ENCODE measurements around the gene ZNF462.

DNA sequence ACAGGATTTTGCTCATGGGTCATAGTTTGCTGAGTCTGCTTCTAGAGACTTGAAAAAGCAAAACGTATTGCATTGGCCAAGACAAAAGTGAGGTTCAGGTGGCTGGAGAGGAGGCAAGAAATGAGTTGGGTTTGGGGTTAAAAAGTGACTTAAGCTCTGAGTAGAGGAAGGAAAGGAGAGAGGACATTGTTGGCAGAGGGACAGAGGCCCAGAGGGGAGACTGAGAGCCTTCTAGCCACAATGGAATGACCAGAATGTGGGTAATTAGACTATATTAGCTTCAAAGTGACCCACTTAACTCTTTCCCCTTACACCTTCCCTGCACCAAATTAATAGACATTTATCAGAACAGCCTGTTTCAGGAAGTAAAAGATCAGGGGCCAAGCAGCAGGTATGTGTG, 188.4 kb downstream of the ZNF462 start:
- TF ChIP-seq, protein P1, sequence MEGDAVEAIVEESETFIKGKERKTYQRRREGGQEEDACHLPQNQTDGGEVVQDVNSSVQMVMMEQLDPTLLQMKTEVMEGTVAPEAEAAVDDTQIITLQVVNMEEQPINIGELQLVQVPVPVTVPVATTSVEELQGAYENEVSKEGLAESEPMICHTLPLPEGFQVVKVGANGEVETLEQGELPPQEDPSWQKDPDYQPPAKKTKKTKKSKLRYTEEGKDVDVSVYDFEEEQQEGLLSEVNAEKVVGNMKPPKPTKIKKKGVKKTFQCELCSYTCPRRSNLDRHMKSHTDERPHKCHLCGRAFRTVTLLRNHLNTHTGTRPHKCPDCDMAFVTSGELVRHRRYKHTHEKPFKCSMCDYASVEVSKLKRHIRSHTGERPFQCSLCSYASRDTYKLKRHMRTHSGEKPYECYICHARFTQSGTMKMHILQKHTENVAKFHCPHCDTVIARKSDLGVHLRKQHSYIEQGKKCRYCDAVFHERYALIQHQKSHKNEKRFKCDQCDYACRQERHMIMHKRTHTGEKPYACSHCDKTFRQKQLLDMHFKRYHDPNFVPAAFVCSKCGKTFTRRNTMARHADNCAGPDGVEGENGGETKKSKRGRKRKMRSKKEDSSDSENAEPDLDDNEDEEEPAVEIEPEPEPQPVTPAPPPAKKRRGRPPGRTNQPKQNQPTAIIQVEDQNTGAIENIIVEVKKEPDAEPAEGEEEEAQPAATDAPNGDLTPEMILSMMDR (IDR thresholded peaks at IDR 0.05): no peak
- TF ChIP-seq POLR2A (IDR thresholded peaks at IDR 0.05) (no peak), POLR2AphosphoS5 (IDR thresholded peaks at IDR 0.05) (no peak)
